HEK293T (cell line): ENCODE data around the gene PTPRCAP.

Source experiments
- ARNT ChIP-seq: fragments of 450-650 bp; IDR thresholded peaks from 2 replicates; pipeline ENCODE4 v1.6.1; 2017; ENCODE audit warnings: mild to moderate bottlenecking
- BHLHE40 ChIP-seq: fragments of 450-650 bp; IDR thresholded peaks from 2 replicates; pipeline ENCODE4 v1.6.1; 2016; ENCODE audit warnings: mild to moderate bottlenecking, moderate library complexity, borderline replicate concordance
- ELF4 ChIP-seq: fragments of 450-650 bp; IDR thresholded peaks from 2 replicates; pipeline ENCODE4 v1.6.1; 2017; ENCODE audit warnings: antibody characterized with exemption
- FOXA1 ChIP-seq: fragments of 450-650 bp; IDR thresholded peaks from 2 replicates; pipeline ENCODE4 v1.6.1; 2016; ENCODE audit warnings: mild to moderate bottlenecking
- FOXK2 ChIP-seq: fragments of 450-650 bp; IDR thresholded peaks from 2 replicates; pipeline ENCODE4 v1.6.1; 2016; ENCODE audit warnings: mild to moderate bottlenecking
- FOXM1 ChIP-seq: fragments of 450-650 bp; IDR thresholded peaks from 2 replicates; pipeline ENCODE4 v1.6.1; 2017; ENCODE audit warnings: mild to moderate bottlenecking, borderline replicate concordance
- LEF1 ChIP-seq: fragments of 450-650 bp; IDR thresholded peaks from 2 replicates; pipeline ENCODE4 v1.6.1; 2017; ENCODE audit warnings: mild to moderate bottlenecking, borderline replicate concordance
- SP1 ChIP-seq: fragments of 450-650 bp; IDR thresholded peaks from 2 replicates; pipeline ENCODE4 v1.6.1; 2017
- SUZ12 ChIP-seq: fragments of 450-650 bp; IDR thresholded peaks from 2 replicates; pipeline ENCODE4 v1.6.1; 2016; ENCODE audit warnings: mild to moderate bottlenecking
- TARDBP ChIP-seq: fragments of 450-650 bp; IDR thresholded peaks from 2 replicates; pipeline ENCODE4 v1.6.1; 2016
- ZNF384 ChIP-seq: fragments of 450-650 bp; IDR thresholded peaks from 2 replicates; pipeline ENCODE4 v1.6.1; 2016
- TF ChIP-seq, protein P1 (sequence below): fragments of 450-650 bp; IDR thresholded peaks from 2 replicates; pipeline ENCODE4 v1.6.1; 2016

DNA sequence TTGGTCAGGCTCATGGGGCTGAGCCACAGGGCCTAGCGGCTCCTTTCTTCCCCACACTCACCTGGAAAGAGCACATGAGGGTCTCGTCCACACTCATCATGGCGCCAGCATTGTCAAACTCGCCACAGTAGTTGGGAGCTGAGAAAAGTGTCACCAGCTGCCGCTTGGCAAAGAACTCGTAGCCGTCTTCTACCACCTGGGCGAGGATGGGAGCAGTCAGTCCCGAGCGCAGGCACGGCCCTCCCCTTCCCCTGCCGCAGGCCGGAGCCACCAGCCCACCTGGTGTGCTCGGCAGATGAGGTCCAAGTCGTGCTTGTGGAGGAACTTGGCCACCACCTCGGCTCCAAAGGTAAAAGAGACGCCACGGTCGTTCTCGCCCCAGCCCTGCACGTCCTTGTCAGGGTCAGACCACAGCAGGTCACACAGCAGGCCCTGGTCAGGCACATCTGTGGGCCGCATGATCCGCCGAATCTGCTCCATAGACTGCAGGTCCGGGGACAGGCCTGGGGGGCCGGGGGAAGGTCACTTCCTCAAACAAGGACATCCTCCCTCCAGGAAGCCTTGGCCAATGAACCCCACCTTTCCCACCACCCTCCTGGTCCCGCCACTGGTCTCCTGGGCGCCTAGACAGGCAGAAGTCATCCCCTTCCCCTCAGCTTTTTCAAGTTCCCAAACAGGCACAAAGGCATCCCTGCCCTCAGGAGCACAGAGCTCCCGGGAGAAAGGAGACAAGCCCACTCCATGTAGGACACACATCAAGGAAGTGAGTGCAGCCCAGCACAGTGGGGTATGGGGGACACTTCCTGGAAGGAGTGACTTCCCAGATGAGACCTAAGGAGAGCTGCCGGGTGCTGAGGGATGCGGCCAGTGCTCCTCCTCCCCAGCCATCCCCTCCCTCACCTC is 38.6 kb downstream of the PTPRCAP start:
- TF ChIP-seq FOXA1 (no peak), ELF4 (no peak), TARDBP (no peak), BHLHE40 (no peak), SP1 (no peak), FOXK2 (no peak), LEF1 (no peak), SUZ12 (no peak), ZNF384 (no peak), ARNT (no peak), FOXM1 (no peak)
- TF ChIP-seq, protein P1, sequence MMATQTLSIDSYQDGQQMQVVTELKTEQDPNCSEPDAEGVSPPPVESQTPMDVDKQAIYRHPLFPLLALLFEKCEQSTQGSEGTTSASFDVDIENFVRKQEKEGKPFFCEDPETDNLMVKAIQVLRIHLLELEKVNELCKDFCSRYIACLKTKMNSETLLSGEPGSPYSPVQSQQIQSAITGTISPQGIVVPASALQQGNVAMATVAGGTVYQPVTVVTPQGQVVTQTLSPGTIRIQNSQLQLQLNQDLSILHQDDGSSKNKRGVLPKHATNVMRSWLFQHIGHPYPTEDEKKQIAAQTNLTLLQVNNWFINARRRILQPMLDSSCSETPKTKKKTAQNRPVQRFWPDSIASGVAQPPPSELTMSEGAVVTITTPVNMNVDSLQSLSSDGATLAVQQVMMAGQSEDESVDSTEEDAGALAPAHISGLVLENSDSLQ: no peak
